ENCODE results near the gene PRG2.

PRG2 gene

DNA sequence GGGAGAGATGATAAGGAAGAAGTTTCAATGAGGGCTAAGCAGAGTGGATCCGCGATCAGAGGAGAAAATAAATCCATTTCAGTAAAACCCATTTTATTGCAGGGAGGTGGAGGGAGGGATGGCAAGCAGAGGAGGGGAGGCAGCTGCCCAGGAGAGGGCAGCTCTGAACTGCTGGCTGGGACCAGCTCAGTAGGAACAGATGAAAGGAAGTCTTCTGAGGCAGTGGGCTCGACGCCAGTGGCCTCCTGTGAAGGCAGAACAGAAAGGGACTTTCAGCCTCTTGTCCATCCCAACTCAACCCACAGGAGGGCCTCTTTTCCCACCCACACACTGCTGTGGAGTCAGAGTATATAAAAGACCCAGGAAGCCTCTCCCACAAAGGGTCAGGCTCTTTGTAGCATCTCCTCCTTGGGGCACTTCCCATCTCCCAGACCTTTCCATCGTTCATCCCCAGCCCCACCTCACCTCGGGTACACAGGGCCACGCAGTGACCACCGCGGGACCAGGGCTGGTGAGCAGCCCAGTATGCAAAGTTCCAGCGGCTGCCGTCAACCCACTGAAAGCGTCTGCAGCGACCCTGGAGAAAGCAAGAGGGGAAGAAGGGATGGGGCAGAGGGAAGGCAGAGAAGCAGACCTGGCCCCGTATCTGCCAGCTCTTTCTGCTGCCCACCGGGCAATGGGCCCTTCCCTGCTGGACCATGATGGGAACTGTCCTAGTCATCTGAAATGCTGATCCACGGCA lies 3.0 kb downstream of the PRG2 start:
- Histone ChIP-seq H3K9ac (no peak overlapping the region), H3K27me3 (no peaks in the 10 kb centered on the region), H3K4me3 (no peak overlapping the region), H3K36me3 (peaks cover 0 to 6% (median 0%) of the 10 kb centered on the region in 11 experiments; a peak in 5 of 22 replicates), H3K4me2 (no peak overlapping the region), H4K20me1 (no peaks in the 10 kb centered on the region), H3K4me1 (peaks cover 0 to 19% (median 10%) of the 10 kb centered on the region in 10 experiments; a peak in 12 of 20 replicates), H3K9me3 (replicated peaks in 1 of 11) (no peaks in the 10 kb centered on the region), H3K27ac (no peak overlapping the region)
- TF ChIP-seq Cebpa-rat (IDR thresholded peaks at IDR 0.05): no peak

- no peaks in the 10 kb centered on the region for H3K9me3 ChIP-seq (replicated peaks in 1 of 11)
- no peak overlapping the region for H3K4me3 ChIP-seq
- no peak for TF ChIP-seq Cebpa-rat (IDR thresholded peaks at IDR 0.05)
- no peak overlapping the region for H3K27ac ChIP-seq
- no peaks in the 10 kb centered on the region for H3K27me3 ChIP-seq
- H3K4me1 ChIP-seq: peaks cover 0 to 10% (median 2%) of the 10 kb centered on the region in 10 experiments; a peak in 10 of 20 replicates
- H4K20me1 ChIP-seq: no peaks in the 10 kb centered on the region
- H3K36me3 ChIP-seq: no peaks in the 10 kb centered on the region; a peak in 3 of 22 replicates
- H3K9ac ChIP-seq: no peak overlapping the region
- no peak overlapping the region for H3K4me2 ChIP-seq
Measured at GRCh38 chr11:57386178-57386940, 4.1 kb downstream of the PRG2 start.

- H3K9me3 ChIP-seq (replicated peaks in 1 of 11): no peaks in the 10 kb centered on the region
- no peaks in the 10 kb centered on the region for H3K27me3 ChIP-seq
- H3K4me2 ChIP-seq: no peak within 1 kb of the TSS
- no peak within 1 kb of the TSS for H3K27ac ChIP-seq
- no peak within 1 kb of the TSS for H3K9ac ChIP-seq
- H3K4me3 ChIP-seq: no peak within 1 kb of the TSS
- peaks cover 0 to 3% (median 0%) of the 10 kb centered on the region in 11 experiments; a peak in 1 of 22 replicates for H4K20me1 ChIP-seq
- peaks cover 0 to under 1% (median under 1%) of the 10 kb centered on the region in 10 experiments; a peak in 7 of 20 replicates for H3K4me1 ChIP-seq
- H3K36me3 ChIP-seq: no peaks in the 10 kb centered on the region
- TF ChIP-seq Cebpa-rat (IDR thresholded peaks at IDR 0.05): no peak
Measured at GRCh38 chr11:57380975-57381374, 9.5 kb downstream of the PRG2 start, which contains the start of gene PRG3. TSS of gene PRG3 (minus strand) at chr11:57381150. CDS start at chr11:57380708, 442 bp downstream.

DNA sequence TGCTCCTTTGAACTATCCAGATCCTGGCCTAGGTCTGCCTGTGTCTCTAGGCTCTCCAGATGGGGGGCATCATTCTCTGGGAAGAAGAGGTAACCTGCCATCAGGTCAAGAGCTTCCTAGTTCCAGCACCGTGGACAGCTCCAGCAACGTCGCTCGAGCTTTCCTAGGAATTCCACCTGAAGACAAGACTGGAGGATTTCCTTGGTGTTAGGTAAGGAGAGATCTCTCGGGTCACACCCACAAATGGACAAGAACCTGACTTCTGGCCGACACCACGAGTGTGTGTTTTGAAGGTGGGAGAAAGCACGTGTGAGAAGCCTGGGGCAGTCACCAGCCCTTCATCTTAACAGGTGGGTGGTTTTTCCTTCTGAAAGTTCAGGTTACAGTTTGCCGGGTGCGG lies 10.7 kb downstream of the PRG2 start:
- H3K27me3 ChIP-seq: no peaks in the 10 kb centered on the region
- H3K9me3 ChIP-seq (replicated peaks in 1 of 11): no peaks in the 10 kb centered on the region
- H4K20me1 ChIP-seq: peaks cover 0 to 3% (median 0%) of the 10 kb centered on the region in 11 experiments; a peak in 1 of 22 replicates
- TF ChIP-seq Cebpa-rat (IDR thresholded peaks at IDR 0.05): no peak
- H3K36me3 ChIP-seq: no peaks in the 10 kb centered on the region
- peaks cover 8 to 13% (median 12%) of the 10 kb centered on the region in 10 experiments; a peak in 19 of 20 replicates for H3K4me1 ChIP-seq
- H3K9ac ChIP-seq: no peak overlapping the region
- no peak overlapping the region for H3K4me2 ChIP-seq
- no peak overlapping the region for H3K27ac ChIP-seq
- H3K4me3 ChIP-seq: no peak overlapping the region

- Histone ChIP-seq H3K27me3 (no peaks in the 10 kb centered on the region), H3K36me3 (no peaks in the 10 kb centered on the region), H3K27ac (no peak overlapping the region), H3K9me3 (replicated peaks in 1 of 11) (peaks cover 0 to 8% (median 0%) of the 10 kb centered on the region in 11 experiments; a peak in 1 of 22 replicates), H3K4me1 (peaks cover 8 to 18% (median 15%) of the 10 kb centered on the region in 10 experiments; a peak in 19 of 20 replicates), H4K20me1 (peaks cover 0 to 3% (median 0%) of the 10 kb centered on the region in 11 experiments; a peak in 1 of 22 replicates), H3K9ac (no peak overlapping the region), H3K4me2 (no peak overlapping the region), H3K4me3 (no peak overlapping the region)
- no peak for TF ChIP-seq Cebpa-rat (IDR thresholded peaks at IDR 0.05)
Measured at GRCh38 chr11:57378186-57378585, 12.3 kb downstream of the PRG2 start.

DNA sequence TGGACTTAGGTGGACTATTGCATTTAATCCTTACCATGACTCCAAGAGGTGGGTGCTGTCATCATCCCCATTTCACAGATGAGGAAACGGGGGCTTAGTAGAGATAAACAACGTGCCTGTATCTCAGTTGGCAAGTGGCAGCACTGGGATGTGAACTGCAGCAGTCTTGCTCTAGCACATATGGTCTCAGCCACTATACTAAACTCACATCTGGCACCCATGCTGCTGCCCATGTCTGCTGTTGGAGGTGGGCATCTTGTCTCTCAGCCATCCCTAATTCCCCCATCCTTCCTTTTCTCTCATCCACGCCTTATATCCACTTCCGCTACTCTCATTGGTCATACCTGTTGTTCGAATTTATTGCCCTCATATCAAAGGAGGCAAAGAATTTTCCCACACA lies 13.3 kb downstream of the PRG2 start:
- Histone ChIP-seq H3K9me3 (replicated peaks in 1 of 11) (peaks cover 0 to 8% (median 0%) of the 10 kb centered on the region in 11 experiments; a peak in 1 of 22 replicates), H3K4me1 (peaks cover 8 to 18% (median 15%) of the 10 kb centered on the region in 10 experiments; a peak in 19 of 20 replicates), H3K4me3 (no peak overlapping the region), H3K36me3 (no peaks in the 10 kb centered on the region), H3K9ac (no peak overlapping the region), H3K27ac (no peak overlapping the region), H4K20me1 (peaks cover 0 to 3% (median 0%) of the 10 kb centered on the region in 11 experiments; a peak in 1 of 22 replicates), H3K27me3 (no peaks in the 10 kb centered on the region), H3K4me2 (no peak overlapping the region)
- no peak for TF ChIP-seq Cebpa-rat (IDR thresholded peaks at IDR 0.05)

- Histone ChIP-seq H3K27me3 (no peaks in the 10 kb centered on the region), H3K36me3 (no peaks in the 10 kb centered on the region), H3K4me1 (peaks cover 8 to 19% (median 16%) of the 10 kb centered on the region in 10 experiments), H3K4me2 (peak overlapping the region in 9 of 11 experiments; percentile 38 to 84 (median 70); a peak in 13 of 22 replicates), H3K9me3 (replicated peaks in 1 of 11) (peaks cover 0 to 8% (median 0%) of the 10 kb centered on the region in 11 experiments; a peak in 1 of 22 replicates), H3K4me3 (no peak overlapping the region), H3K9ac (no peak overlapping the region), H3K27ac (no peak overlapping the region), H4K20me1 (peaks cover 0 to 3% (median 0%) of the 10 kb centered on the region in 11 experiments; a peak in 1 of 22 replicates)
- TF ChIP-seq Cebpa-rat (IDR thresholded peaks at IDR 0.05): no peak
Measured at GRCh38 chr11:57376095-57377090, 14.1 kb downstream of the PRG2 start.

- Histone ChIP-seq H3K27me3 (no peaks in the 10 kb centered on the region), H3K9me3 (replicated peaks in 1 of 11) (peaks cover 0 to 8% (median 0%) of the 10 kb centered on the region in 11 experiments; a peak in 1 of 22 replicates), H3K4me2 (peak overlapping the region; percentile 25 to 84 (median 69); a peak in 21 of 22 replicates), H3K27ac (peak overlapping the region in 3 of 11 experiments; percentile 13 to 43 (median 38); a peak in 5 of 22 replicates), H3K4me3 (no peak overlapping the region), H3K4me1 (peaks cover 15 to 26% (median 23%) of the 10 kb centered on the region in 10 experiments), H3K9ac (peak overlapping the region in 1 of 11 experiments; percentile 5; a peak in 1 of 22 replicates), H3K36me3 (no peaks in the 10 kb centered on the region), H4K20me1 (peaks cover 0 to 3% (median 0%) of the 10 kb centered on the region in 11 experiments; a peak in 1 of 22 replicates)
- no peak for TF ChIP-seq Cebpa-rat (IDR thresholded peaks at IDR 0.05)
Measured at GRCh38 chr11:57375490-57375889, 15.0 kb downstream of the PRG2 start.

Data from BLaER1 treated with 17β-estradiol and CSF1 and Interleukin-3, amounts not matched to agents 10 nM and 100 nM (cell line).